Fibroblast of the aortic adventitia (primary cell): ENCODE results near the gene DDC. TPM values are rescaled to one million over a fixed set of nuclear protein-coding genes. Genes with fewer than 3 reads are reported as not detected.

Experiments used
- DNase-seq: peaks from one replicate; pipeline ENCODE4 v3.0.0-alpha.2; 2010; ENCODE audit warnings: low read depth
- H3K4me3 ChIP-seq: 2 replicates; pipeline ENCODE4 v1.5.1; 2011; ENCODE audit warnings: low read depth, mild to moderate bottlenecking, control low read depth, low read length, moderate library complexity
- CTCF ChIP-seq: IDR thresholded peaks from 2 replicates; pipeline ENCODE4 v1.5.1; 2011; ENCODE audit warnings: mild to moderate bottlenecking, low read length, control low read depth, inconsistent platforms; ENCODE audit not compliant: insufficient read depth
- total RNA-seq: library from RNA; depleted of rRNA; stranded (reverse); fragments of >200 nt; gene quantifications from 2 replicates; pipeline ENCODE4 v1.2.3, GENCODE V29; 2012; ENCODE audit warnings: low replicate concordance

DDC gene
- total RNA-seq, 1 donor = not detected

GRCh38 chr7:50475340-50475739 lies 89.9 kb downstream of the DDC start:
- no peak overlapping the region for H3K4me3 ChIP-seq
- TF ChIP-seq CTCF = no peak
- no peak for DNase-seq

- no peak for DNase-seq
- no peak for TF ChIP-seq CTCF
- H3K4me3 ChIP-seq = no peak overlapping the region
These were observed 90.6 kb downstream of the DDC start for GRCh38 chr7:50474382-50475160.

- no peak for DNase-seq
- no peak for TF ChIP-seq CTCF
- H3K4me3 ChIP-seq = no peak overlapping the region
These were observed 91.7 kb downstream of the DDC start for GRCh38 chr7:50473531-50473930.

GRCh38 chr7:50472427-50472826 lies 92.8 kb downstream of the DDC start:
- no peak for TF ChIP-seq CTCF
- no peak overlapping the region for H3K4me3 ChIP-seq
- no peak for DNase-seq

GRCh38 chr7:50471970-50472369 lies 93.2 kb downstream of the DDC start:
- no peak overlapping the region for H3K4me3 ChIP-seq
- DNase-seq = no peak
- no peak for TF ChIP-seq CTCF

- TF ChIP-seq CTCF = no peak
- no peak for DNase-seq
- H3K4me3 ChIP-seq = no peak overlapping the region
These were observed 94.7 kb downstream of the DDC start for GRCh38 chr7:50470250-50471163.
